ENCODE measurements around the gene MRPS22.
"Not testable (repeated sequence)": the region's sequence is repeated elsewhere in the genome, so short reads cannot be mapped to it uniquely, and the experiment has no call there.

The MRPS22 gene

GRCh38 chr3:139326707-139327106 lies 17.1 kb upstream of the MRPS22 start:
- POLR2A ChIA-PET: no interaction called here
- DNase-seq (ENCODE audit: extremely low spot score): no peak
- CTCF ChIA-PET: interaction anchor here (0.9 to 2.7 kb wide), 3 partner anchors 216 to 390 kb away, joined by 3 to 16 read pairs (median 7); no protein-coding TSS in a partner anchor
- no peak for TF ChIP-seq CTCF (IDR thresholded peaks at IDR 0.05; ENCODE audit: control extremely low read depth, extremely low read depth, low read depth, missing control alignments)

- POLR2A ChIA-PET: no interaction called here
- DNase-seq (ENCODE audit: extremely low spot score): no peak
- CTCF ChIA-PET: interaction anchor here (0.9 to 2.7 kb wide), 5 partner anchors 216 to 404 kb away, joined by 3 to 35 read pairs (median 7); no protein-coding TSS in a partner anchor
- TF ChIP-seq CTCF (IDR thresholded peaks at IDR 0.05; ENCODE audit: control extremely low read depth, extremely low read depth, low read depth, missing control alignments): no peak
Observed at GRCh38 chr3:139327231-139327630, 16.6 kb upstream of the MRPS22 start.

GRCh38 chr3:139327861-139328260 lies 16.0 kb upstream of the MRPS22 start:
- ChIA-PET POLR2A (interaction anchor here (0.6 kb wide), 1 partner anchor 74 kb away, joined by 4 read pairs; no protein-coding TSS in a partner anchor), CTCF (interaction anchor here (1.0 to 2.2 kb wide), 5 partner anchors 12 to 405 kb away, joined by 4 to 35 read pairs (median 5); no protein-coding TSS in a partner anchor)
- TF ChIP-seq CTCF (IDR thresholded peaks at IDR 0.05; ENCODE audit: control extremely low read depth, extremely low read depth, low read depth, missing control alignments): no peak
- DNase-seq (ENCODE audit: extremely low spot score): no peak

- no peak for DNase-seq (ENCODE audit: extremely low spot score)
- ChIA-PET CTCF (interaction anchor here (1.0 to 3.3 kb wide), 13 partner anchors 9 to 405 kb away, joined by 3 to 35 read pairs (median 4); no protein-coding TSS in a partner anchor), POLR2A (interaction anchor here (0.6 kb wide), 1 partner anchor 74 kb away, joined by 4 read pairs; no protein-coding TSS in a partner anchor)
- no peak for TF ChIP-seq CTCF (IDR thresholded peaks at IDR 0.05; ENCODE audit: control extremely low read depth, extremely low read depth, low read depth, missing control alignments)
Observed at GRCh38 chr3:139328356-139328755, 15.5 kb upstream of the MRPS22 start.

GRCh38 chr3:139329364-139329850 lies 14.4 kb upstream of the MRPS22 start:
- ChIA-PET CTCF (interaction anchor here (0.7 to 4.2 kb wide), 19 partner anchors 10 to 406 kb away, joined by 3 to 35 read pairs (median 4); no protein-coding TSS in a partner anchor), POLR2A (no interaction called here)
- peak; percentile 91 for DNase-seq (ENCODE audit: extremely low spot score)
- TF ChIP-seq CTCF (IDR thresholded peaks at IDR 0.05; ENCODE audit: control extremely low read depth, extremely low read depth, low read depth, missing control alignments): peak; percentile 100

GRCh38 chr3:139332092-139332491 lies 11.7 kb upstream of the MRPS22 start:
- ChIA-PET CTCF (interaction anchor here (1.8 to 4.2 kb wide), 3 partner anchors 9 to 220 kb away, joined by 9 to 34 read pairs (median 32); no protein-coding TSS in a partner anchor), POLR2A (no interaction called here)
- no peak for DNase-seq (ENCODE audit: extremely low spot score)

GRCh38 chr3:139334675-139335074 lies 9.1 kb upstream of the MRPS22 start:
- CTCF ChIA-PET, POLR2A ChIA-PET: not testable (repeated sequence)

More at GRCh38 chr3:139332092-139332491, 11.7 kb upstream of the MRPS22 start:
- TF ChIP-seq CTCF (IDR thresholded peaks at IDR 0.05; ENCODE audit: control extremely low read depth, extremely low read depth, low read depth, missing control alignments): no peak

More at GRCh38 chr3:139334675-139335074, 9.1 kb upstream of the MRPS22 start:
- DNase-seq (ENCODE audit: extremely low spot score): not testable (repeated sequence)

Measured in GM10248 (cell line).